GM10248 (cell line): ENCODE data around the gene MYO3A.
"Not testable (repeated sequence)": the region's sequence is repeated elsewhere in the genome, so short reads cannot be mapped to it uniquely, and the experiment has no call there.

Experiments used
- CTCF ChIA-PET: fragments of 300-600 bp; sonication (Branson Sonifier 250); formaldehyde crosslinking; extraction: SDS; loops from one replicate; lab custom pipeline; 2021; ENCODE audit warnings: antibody characterized with exemption; lab: Yijun Ruan, JAX
- POLR2A ChIA-PET: fragments of 350-650 bp; sonication (Branson Sonifier 250); formaldehyde crosslinking; extraction: SDS; loops from one replicate; lab custom pipeline; 2020; ENCODE audit warnings: antibody characterized with exemption; lab: Yijun Ruan, JAX
- DNase-seq: peaks from one replicate; pipeline ENCODE4 v3.0.0; 2012; ENCODE audit errors: extremely low spot score
- CTCF ChIP-seq: IDR thresholded peaks from 2 replicates; pipeline ENCODE4 v1.5.1; 2012; ENCODE audit warnings: mild to moderate bottlenecking, low read depth; ENCODE audit errors: extremely low read depth, missing control alignments, control extremely low read depth

The MYO3A gene

GRCh38 chr10:26046073-26046700, 112.2 kb downstream of the MYO3A start:
- POLR2A ChIA-PET = no interaction called here
- TF ChIP-seq CTCF = no peak
- DNase-seq = no peak
- CTCF ChIA-PET = no interaction called here

DNA sequence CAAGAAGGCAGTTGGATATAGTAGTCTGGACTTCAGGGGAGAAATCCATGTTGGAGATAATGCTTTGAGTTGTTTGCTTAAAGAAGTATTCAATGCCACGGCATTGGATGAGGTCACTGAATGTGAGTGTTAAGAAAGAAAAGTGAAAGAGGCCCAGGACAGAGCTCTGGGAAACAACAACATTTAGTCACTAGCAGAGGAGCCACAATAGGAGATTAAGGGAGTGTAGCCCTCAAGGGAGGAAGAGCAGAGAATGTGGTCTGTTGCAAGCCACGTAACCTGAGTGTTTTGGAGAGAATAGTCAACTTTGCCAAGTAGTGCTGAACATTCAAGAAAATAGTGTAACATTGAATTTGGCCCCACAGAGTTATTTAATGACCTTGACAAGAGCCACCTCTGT, 114.7 kb downstream of the MYO3A start:
- POLR2A ChIA-PET = no interaction called here
- CTCF ChIA-PET = no interaction called here
- DNase-seq = no peak
- TF ChIP-seq CTCF = no peak

DNA sequence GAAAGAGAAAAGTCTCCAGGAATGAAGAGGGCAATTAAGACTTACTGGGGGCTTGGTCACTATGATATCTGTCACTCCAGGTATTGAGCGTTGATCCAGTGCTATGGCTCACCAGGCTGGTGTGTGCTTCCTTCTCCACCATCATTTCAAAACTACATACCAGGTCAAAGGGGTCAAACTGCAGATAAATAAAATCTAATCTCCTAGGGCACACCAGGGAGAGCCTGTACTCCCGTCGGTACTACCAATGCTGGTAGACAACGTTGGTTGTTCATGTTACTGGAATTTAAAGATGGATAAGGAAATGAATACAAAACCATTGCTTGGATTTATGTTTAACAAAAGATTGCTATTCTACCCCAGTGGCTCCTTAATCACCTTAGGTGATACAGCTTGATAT, 118.3 kb downstream of the MYO3A start:
- CTCF ChIA-PET = no interaction called here
- TF ChIP-seq CTCF = no peak
- DNase-seq = no peak
- POLR2A ChIA-PET = no interaction called here

- ChIA-PET CTCF (interaction anchor here (1.2 kb wide), 1 partner anchor 13 kb away, joined by 3 read pairs; no protein-coding TSS in a partner anchor), POLR2A (no interaction called here)
- TF ChIP-seq CTCF = no peak
- no peak for DNase-seq
These were observed 123.4 kb downstream of the MYO3A start for GRCh38 chr10:26057466-26057865.

- no peak for DNase-seq
These were observed 130.1 kb downstream of the MYO3A start for GRCh38 chr10:26064106-26064505.

DNA sequence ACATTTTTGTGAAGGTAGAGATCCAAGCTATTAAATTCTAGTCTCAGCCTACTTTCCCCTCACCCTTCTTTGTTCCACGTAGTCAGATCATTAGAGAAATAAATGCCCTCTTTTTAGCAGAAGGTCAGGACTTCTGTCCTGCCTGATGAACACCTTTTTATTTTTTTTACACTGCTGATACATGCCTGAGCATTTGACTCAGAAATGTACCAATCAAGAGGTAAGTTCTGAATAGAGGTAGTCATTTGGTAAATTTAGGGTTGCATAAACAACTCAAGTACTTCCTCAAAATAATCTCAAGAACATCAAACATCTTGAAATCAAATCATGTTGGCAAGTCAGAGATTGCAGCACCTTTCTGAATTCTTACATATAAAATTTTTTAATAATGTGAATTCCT, 133.7 kb downstream of the MYO3A start:
- TF ChIP-seq CTCF = no peak
- no peak for DNase-seq
- ChIA-PET POLR2A (no interaction called here), CTCF (no interaction called here)

More at GRCh38 chr10:26064106-26064505, 130.1 kb downstream of the MYO3A start:
- no peak for TF ChIP-seq CTCF
- POLR2A ChIA-PET = no interaction called here
- CTCF ChIA-PET = no interaction called here

DNA sequence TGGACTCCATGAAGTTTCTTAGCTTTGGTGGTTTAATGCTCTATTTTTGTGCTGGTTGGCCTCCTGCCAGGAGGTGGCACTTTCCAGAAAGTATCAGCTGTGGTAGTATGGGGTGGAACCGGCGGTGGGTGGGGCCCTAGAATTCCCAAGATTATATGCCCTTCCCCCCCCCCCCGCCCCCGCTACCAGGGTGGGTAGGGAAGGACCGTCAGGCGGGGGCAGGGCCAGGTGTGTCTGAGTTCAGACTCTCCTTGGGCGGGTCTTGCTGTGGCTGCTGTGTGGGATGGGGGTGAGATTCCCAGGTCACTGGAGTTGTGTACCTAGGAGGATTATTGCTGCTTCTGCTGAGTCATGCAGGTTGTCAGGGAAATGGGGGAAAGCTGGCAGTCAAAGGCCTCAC, 146.9 kb downstream of the MYO3A start:
- CTCF ChIA-PET = interaction anchor here (0.8 kb wide), 1 partner anchor 9 kb away, joined by 3 read pairs; no protein-coding TSS in a partner anchor
- POLR2A ChIA-PET, DNase-seq: not testable (repeated sequence)
